NCI-H2029 treated with DMSO at 0.1 percent for 48 hours (cell line): Measurements from ENCODE around the gene SLC16A8.
"Not testable (repeated sequence)": the region's sequence is repeated elsewhere in the genome, so short reads cannot be mapped to it uniquely, and the experiment has no call there.

ENCODE experiments used
- DNase-seq: peaks from one replicate; lab custom pipeline; 2025; lab: John Stamatoyannopoulos, UW

Gene SLC16A8

GRCh38 chr22:38086001-38086845 is 2.2 kb upstream of the SLC16A8 start:
- DNase-seq: no peak

DNA sequence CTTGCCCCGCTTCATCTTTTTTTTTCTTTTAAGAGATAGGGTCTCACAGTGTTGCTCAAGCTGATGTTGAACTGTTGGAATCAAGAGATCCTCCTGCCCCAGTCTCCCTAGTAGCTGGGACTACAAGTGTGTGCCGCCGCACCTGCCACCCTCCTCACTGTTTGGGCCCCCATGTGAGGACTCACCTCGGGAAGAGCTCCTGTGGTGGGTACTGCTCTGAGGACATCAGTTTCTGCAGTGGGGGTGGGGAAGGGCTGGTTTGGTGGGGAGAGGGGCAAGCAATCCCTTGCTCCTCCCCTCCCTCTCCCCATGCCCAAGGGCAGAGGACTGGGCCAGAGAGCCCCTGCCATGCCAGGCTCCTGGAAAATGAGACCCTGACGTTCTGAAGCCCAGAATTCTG is 1.5 kb upstream of the SLC16A8 start:
- DNase-seq: no peak

GRCh38 chr22:38085056-38085455 is 1.1 kb upstream of the SLC16A8 start:
- DNase-seq: no peak

GRCh38 chr22:38082986-38083710 is 836 bp downstream of the SLC16A8 start:
- DNase-seq: no peak

DNA sequence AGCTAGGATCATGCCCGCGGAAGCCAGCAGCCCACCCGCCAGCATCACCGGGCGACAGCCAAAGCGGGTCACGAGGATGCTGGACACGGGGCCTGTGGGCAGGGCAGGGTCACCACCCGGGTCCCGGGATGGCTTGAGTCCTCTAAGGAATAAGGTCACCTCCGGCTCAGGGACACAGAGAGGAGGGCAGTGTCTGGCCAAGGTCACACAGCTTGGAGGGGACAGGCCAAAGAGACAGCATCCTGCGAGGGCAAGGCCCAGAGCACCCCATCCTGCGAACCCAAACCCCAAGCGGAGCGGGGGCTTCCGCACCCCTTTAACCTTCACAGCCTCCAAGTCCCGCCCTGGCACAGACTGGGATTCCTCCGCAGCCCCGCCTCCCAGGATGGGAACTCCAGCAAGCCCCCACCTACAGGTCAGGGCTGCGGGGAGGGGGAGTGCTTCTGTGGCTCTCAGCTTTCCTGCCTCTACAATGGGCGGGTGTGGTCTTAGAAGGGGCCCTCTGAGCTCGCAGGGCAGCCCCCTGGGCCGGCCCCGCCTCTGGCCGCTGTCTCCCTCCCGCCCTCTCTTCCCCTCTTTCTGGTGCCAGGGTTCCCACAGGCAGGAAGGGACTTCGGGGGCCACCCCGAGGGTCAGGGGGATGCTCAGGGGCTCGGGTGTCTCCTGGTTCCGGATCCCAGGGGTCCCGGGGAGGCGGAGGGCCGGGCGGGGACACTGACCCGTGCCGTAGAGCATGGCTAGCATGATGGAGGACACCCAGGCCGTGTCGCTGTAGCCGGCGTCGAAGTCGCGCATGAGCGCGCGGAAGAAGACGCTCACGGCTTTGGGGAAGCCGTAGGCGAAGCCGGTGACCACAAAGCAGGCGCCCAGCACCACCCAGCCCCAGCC is 1.8 kb downstream of the SLC16A8 start:
- no peak for DNase-seq

DNA sequence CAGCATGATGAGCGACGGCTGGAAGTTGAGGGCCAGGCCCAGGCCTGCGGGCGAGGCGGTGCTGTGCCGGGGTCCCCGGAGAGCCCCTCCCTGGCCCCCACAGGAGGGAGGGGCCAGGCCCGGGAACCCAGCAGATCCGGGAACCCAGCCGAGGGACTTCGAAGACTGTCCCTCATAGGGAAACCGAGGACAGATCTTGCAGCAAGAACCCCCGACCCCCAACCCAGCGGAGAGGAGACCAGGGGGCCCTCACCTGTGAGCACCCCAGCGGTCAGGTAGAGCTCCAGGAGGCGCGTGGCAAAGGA is 2.4 kb downstream of the SLC16A8 start:
- DNase-seq: no peak

DNA sequence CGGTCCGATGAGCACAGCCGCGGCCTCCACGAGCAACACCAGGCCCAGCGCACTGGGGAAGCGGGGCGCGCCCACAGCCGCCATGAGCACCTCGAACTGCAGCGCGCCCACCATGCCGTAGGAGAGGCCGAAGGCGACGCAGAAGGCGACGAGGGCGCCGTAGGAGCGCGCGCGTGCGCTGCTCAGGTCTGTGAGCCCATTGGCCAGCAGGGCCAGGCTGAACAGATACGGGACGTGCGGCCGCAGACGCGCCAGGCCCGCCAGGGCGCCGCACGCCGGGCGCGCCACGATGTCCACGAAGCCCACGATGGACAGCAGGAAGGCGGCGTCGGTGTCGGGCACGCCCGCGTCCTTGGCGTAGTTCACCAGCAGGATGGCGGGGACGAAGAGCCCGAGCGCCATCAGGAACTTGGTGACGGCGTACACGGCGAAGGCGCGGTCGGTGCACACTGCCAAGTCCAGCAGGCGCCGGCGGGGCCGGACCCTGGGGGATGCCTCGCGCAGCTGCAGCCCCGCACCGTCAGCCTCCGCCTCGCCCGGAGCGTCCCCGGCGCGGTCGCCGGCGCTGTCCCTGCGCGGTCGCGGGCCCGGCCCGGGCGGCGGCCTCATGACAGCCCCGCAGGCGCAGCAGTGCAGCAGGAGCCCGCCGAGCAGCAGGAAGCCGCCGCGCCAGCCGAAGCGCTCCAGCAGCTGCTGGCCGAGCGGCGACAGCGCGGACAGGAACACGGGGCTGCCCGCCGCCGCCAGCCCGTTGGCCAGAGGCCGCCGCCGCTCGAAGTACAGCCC is 2.9 kb downstream of the SLC16A8 start:
- no peak for DNase-seq

GRCh38 chr22:38080474-38080849 is 3.5 kb downstream of the SLC16A8 start:
- DNase-seq: no peak

DNA sequence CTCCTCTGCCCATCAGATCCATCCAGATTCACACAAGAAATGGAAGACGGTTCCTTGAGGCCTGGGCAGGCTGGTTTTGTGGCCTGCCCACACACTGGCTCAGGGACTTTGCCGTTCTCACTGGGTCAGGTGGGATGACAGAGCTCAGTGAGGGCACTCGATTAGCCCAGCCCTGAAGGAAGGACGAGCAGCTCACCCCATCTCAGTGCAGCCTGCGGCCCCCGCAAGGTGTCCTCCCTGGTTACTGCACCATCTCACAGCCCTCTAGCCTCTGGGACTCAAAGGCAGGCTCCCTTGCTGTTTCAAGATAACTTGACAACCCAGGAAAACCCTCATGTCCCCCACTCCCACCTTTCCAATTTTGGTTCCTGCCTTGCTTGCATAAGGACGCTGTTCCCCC is 4.2 kb downstream of the SLC16A8 start:
- DNase-seq: no peak

- DNase-seq: not testable (repeated sequence)
Measured at GRCh38 chr22:38079208-38079607, 4.8 kb downstream of the SLC16A8 start.

GRCh38 chr22:38078046-38078840 is 5.7 kb downstream of the SLC16A8 start:
- DNase-seq: no peak

- DNase-seq: no peak
Measured at GRCh38 chr22:38077595-38077994, 6.4 kb downstream of the SLC16A8 start.

GRCh38 chr22:38077096-38077495 is 6.9 kb downstream of the SLC16A8 start:
- DNase-seq: no peak

GRCh38 chr22:38075961-38076360 is 8.0 kb downstream of the SLC16A8 start:
- no peak for DNase-seq

DNA sequence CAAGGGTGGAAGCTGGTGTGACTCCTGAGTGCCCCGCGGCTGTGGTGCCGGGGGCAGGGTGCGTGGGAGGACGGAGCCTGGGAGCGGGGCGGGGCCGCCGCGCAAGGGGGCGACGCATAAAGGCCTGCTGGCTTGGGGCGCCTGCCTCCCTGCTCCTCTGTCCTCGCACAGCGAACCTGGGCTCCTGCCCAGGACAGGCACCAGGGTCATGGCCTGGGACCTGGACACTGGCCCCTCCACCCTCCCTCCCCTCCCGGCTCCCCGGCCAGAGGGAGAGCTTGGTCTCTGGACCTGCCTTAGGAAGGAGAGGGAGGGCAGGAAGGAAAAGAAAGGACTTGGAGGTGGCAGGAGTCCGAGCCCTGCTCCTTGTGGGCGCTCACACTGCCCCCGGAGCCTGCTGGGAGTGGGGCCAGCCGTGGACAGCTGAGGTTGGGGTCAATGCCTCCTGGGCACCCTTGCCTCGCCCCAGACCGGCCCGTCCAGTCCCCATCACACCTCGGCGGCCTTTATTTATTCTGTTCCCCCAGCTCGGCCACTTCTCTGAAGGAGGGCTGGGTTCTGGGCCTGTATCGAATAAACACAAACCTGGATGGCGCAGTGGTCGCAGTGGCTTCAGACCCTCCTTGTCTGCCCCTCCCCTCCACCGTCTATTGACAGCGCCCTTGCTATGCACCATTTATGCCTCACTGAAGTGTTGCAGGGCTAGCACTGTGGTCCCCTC is 8.7 kb downstream of the SLC16A8 start:
- DNase-seq: no peak

DNA sequence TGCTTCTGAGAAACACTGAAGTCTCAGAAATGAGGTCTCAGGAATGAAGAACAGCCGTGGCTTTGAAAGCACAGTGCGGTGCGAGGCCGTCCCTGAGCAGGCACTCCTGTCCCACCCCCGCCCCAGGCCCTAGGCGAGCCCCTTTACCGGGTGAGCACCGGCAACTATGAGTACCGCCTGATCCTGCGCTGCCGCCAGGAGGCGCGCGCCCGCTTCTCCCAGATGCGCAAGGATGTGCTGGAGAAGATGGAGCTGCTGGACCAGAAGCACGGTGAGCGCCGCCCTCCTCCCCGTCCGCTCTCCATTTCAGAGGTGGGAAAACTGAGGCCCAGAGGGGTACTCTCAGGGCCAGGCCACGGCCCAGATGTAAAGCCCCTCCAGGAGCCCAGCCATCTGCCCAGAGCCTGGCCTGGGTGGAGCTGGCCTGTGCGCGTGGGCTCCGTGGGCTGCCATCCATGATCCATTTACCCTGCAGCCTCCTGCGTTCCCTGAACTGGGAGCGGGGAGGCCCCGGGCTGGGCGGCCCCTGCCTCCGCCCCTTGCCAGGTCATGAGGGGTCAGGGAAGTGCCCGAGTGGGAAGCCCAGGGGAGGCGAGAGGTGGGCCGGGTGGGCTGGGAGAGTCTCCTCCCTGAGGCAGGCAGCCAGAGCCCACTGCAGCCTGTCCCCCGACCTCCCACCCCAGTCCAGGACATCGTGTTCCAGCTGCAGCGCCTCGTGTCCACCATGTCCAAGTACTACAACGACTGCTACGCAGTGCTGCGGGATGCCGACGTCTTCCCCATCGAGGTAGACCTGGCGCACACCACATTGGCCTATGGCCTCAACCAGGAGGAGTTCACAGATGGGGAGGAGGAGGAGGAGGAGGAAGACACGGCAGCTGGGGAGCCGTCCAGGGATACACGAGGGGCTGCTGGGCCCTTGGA is 9.5 kb downstream of the SLC16A8 start:
- no peak for DNase-seq

DNA sequence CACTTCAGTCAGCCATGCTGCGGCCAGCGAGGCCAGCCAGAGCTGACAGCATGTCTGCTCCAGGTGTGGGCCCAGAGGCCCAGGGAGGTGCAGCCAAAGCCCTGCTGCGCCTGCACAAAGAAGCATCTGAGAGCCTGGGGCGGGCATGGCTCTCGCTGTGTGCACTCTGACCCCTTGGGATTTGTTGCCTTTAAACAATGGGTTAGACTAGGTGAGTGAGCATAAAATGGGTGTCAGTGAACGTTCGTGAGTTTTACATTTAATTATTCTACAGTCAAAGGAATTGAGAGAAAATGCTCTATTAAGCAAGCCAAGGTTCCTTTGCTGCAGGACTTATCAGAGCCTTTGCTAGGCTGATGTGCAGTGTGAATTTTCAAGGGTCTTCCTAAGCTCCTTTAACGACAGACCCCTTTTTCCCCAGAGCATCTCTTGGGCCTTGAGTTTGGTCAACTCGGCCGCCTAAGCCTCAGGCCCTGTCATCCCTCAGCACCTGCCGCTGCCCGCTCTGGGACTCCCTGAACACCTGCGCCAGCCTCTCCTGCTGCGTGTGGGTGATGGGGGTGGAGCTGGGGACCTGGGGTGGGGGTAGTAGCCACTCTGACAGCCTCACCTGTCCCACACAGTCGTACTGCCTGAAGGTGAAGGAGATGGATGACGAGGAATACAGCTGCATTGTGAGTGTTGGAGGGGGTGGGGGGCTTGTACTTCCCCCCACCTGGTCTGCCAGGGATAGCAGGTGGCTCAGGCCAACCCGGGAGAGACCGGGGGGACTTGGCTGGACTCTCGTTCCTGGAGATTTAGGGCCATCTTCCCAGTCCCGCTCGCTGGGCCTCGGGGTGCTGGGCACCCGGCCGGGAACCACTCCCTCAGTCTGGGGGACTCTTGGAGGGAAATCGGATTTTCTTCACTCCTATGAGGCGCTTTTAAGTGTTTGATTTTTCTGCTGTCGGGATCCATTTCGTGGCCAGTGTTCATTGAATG is 10.5 kb downstream of the SLC16A8 start:
- DNase-seq: no peak
